NCI-H2171 (cell line): ENCODE results near the gene TTLL3.

Experiments
- DNase-seq: peaks from one replicate; lab custom pipeline; 2025; lab: John Stamatoyannopoulos, UW

Gene TTLL3

GRCh38 chr3:9780910-9781309 lies 29.2 kb upstream of the TTLL3 start:
- DNase-seq: no peak

- DNase-seq: no peak
These were observed 28.5 kb upstream of the TTLL3 start for GRCh38 chr3:9781551-9781950.

- DNase-seq: peak; percentile 41
These were observed 28.0 kb upstream of the TTLL3 start for GRCh38 chr3:9781978-9782603.

- DNase-seq: no peak
These were observed 27.3 kb upstream of the TTLL3 start for GRCh38 chr3:9782770-9783169.

- DNase-seq: no peak
These were observed 26.1 kb upstream of the TTLL3 start for GRCh38 chr3:9783954-9784353.

- DNase-seq: no peak
These were observed 25.1 kb upstream of the TTLL3 start for GRCh38 chr3:9784965-9785364.

- no peak for DNase-seq
These were observed 24.5 kb upstream of the TTLL3 start for GRCh38 chr3:9785602-9786001.

- no peak for DNase-seq
These were observed 23.8 kb upstream of the TTLL3 start for GRCh38 chr3:9786209-9786739.

- no peak for DNase-seq
These were observed 23.0 kb upstream of the TTLL3 start for GRCh38 chr3:9786825-9787669.

GRCh38 chr3:9787714-9788113 lies 22.3 kb upstream of the TTLL3 start:
- DNase-seq: no peak

GRCh38 chr3:9791127-9791526 lies 18.9 kb upstream of the TTLL3 start:
- DNase-seq: no peak

GRCh38 chr3:9791790-9792404 lies 18.2 kb upstream of the TTLL3 start:
- no peak for DNase-seq

GRCh38 chr3:9792405-9793160 lies 17.5 kb upstream of the TTLL3 start, which contains the start of the genes ARPC4 and TADA3:
TSS of gene ARPC4 (plus strand) at chr3:9793082. CDS start at chr3:9793122, 40 bp downstream.
TSS of gene TADA3 (minus strand) at chr3:9792473. CDS start at chr3:9791466, 1,007 bp downstream.
- DNase-seq: peak; percentile 87

- no peak for DNase-seq
These were observed 16.8 kb upstream of the TTLL3 start for GRCh38 chr3:9793161-9793781.

- DNase-seq: no peak
These were observed 15.7 kb upstream of the TTLL3 start for GRCh38 chr3:9794400-9794799.

GRCh38 chr3:9795207-9795606 lies 14.9 kb upstream of the TTLL3 start:
- no peak for DNase-seq

GRCh38 chr3:9797196-9797945 lies 12.7 kb upstream of the TTLL3 start:
- DNase-seq: no peak

- DNase-seq: no peak
These were observed 9.5 kb upstream of the TTLL3 start for GRCh38 chr3:9800529-9800928.

- no peak for DNase-seq
These were observed 6.6 kb upstream of the TTLL3 start for GRCh38 chr3:9803494-9803893.

- DNase-seq: no peak
These were observed 5.1 kb upstream of the TTLL3 start for GRCh38 chr3:9804996-9805395.

- no peak for DNase-seq
These were observed 3.9 kb upstream of the TTLL3 start for GRCh38 chr3:9806137-9806536.
